ENCODE results near the gene THAP7.
"Not testable (repeated sequence)": the region's sequence is repeated elsewhere in the genome, so short reads cannot be mapped to it uniquely, and the experiment has no call there.

The THAP7 gene

DNA sequence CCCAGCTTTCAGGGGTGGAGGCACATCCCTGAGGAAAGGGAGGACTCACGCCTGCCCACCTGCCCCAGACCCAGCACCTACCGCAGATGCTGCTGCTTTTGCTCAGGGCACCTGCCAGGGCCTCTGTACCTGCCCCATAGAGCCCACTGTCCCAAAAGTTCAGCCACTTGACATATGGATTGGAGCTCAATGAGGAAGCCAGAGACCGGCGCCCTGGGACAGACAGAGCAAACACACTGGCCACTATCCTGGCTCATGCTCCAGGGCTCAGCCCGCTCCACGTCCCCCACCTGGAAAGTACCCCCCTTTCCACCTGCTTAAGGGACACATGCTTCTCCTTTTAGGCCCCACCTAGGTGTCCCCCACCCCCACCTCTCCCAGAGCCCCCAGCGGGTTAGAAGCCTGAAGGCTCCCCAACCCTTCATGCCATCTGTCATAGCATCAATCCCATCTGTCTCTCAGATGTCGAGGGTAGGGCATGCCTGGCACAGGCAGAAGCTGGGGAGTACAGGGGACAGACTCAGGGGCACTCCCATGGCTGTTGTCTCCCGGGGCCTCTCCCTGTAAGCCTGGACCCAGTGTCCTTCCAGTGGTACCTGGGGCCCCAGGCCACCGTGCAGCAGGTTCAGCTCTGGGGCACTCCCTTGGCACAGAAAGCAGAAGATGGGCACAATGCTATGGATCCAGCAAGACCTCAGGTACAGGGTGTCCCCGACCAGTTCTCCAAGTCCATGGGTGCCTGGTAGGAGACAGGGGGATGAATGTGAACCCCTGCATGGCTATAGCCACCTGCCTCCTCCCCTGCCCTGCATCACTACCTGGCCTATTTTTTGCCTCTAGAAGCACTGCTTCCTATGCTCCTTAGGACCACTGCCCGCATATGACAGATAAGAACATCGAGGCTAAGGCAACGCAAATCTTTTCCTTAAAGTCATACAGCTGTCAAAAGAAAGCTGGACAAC, 10.8 kb upstream of the THAP7 start:
- no peak for DNase-seq (ENCODE audit: low read depth in 3 of 3)

DNA sequence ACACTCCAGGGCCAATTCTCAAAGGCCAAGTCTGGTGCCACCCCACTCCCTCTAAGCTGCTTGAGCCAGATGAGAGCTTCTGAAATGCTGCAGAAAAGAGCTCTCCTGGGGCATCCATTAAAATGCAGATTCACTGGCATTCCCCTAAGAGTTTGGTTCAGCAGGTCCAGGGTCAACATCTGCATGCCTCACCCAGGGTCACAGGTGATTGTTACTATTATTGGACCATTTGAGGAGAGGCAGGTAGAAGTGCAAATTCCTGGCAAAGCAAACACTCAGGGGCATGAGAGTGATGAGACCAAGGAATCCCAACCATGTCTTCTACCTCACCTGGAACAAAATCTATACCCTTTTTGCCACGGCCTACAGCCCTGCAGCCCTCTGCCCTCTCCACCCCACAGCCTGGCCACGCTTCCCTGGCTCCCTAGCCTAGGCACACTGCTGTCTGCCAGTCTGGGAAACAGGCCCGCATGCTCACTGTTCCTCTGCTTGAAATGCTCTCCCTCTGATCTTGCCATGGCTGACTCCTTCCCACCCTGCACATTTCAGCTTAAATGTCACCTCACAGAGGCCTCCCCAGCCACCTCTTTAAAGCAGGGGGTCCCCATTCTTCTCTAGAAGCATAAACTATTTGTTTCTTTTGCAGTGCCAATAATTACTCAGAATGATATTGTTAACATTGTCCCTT, 8.7 kb upstream of the THAP7 start:
- no peak for DNase-seq (ENCODE audit: low read depth in 3 of 3)

DNA sequence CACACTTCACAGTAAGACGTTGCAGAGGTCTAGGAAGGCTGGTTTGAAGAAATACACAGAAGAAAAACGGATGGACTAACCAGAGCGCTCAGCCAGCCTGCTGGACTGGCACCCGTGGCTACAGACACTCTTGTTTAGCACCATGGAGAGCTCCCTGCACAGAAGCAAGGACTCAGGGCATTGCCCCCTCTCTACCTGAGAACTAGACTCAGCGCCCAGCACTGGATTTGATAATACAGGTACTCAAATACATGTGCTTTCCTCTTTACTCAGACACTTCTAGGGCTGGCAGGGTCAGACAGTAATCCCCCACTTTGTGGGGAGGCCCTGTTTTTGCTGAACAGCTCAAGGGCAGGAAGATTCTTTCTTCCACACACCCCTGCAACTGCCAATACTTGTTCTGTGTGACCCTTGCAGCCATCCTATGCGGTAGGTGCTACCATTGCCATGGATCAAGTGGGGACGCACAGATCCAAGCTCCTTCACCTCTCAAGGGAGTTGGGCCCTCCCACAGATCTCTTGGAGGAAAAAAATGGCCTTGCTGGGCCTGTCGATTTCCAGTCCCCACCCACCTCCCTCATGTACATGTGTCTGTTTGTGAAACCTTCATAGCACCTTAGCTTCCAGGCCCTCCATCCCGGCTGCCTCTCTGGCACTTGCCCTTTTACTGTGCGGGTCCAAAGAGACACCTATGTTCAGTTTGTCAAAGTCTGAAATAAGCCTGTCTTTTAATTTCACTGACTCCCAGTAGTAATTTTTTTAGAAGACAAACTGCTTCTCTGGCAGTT, 7.9 kb upstream of the THAP7 start:
- DNase-seq (ENCODE audit: low read depth in 3 of 3), result no peak

GRCh38 chr22:21009208-21009607, 7.3 kb upstream of the THAP7 start:
- DNase-seq (ENCODE audit: low read depth in 3 of 3), result not testable (repeated sequence)

DNA sequence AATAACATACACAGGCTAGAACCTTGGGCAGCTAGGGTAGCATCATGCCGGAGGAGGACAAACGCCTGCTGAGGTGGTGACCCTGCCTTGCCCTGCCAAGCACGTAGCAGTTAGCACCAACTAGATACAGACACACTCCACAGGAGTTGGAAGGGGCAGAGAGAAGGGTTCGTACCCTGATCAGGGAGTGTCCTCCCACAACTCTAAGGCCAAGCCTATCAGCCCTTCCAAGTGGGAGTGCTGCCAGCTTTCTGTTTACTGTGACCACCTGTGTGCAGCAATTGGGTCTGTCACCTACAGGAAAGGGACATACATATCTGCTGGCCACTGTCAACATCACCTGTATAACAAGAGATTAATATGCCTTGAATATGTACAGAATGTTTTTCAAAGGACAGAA, 1.9 kb upstream of the THAP7 start:
- no peak for DNase-seq (ENCODE audit: low read depth in 3 of 3)

GRCh38 chr22:21000987-21001600, 824 bp downstream of the THAP7 start:
- DNase-seq (ENCODE audit: low read depth in 3 of 3), result no peak

DNA sequence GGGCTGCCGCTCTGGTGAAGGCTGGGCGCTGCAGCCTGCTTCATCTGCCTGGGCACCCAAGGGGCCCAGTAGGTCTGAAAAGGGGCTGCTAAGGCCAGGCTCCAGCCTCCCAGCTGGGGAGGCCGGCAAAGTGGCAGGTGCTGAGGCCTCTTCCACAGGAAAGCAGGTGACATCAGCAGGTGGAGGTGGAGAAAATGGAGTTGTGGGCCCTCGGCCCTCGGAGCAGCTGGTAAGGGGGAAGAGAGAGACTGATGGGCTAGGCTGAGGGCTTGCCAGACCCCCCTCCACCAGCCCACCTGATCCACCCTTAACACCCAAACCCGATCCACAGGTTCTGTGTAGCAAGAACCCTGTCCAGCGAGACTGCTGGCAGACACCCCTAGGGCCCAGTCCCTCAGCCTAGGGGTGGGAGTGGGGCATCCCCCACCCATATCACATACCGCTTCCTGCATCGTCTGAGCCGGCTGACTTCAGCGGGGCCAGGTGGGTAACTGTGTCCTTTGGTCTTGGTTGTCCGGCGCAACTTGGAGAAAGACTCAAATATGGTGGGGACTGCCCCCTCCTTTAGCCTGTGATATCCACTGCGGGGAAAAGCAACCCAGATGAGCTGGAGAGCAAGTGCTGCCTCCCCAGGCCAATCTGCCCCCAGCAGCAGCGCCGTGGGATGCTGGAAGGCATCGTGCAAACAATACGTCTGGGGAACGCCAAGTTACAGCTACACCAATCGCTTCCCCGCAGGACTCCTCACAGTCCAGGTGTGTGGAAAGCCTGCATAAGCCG, 1.5 kb downstream of the THAP7 start:
- no peak for DNase-seq (ENCODE audit: low read depth in 3 of 3)

- no peak for DNase-seq (ENCODE audit: low read depth in 3 of 3)
Observed at GRCh38 chr22:20999350-21000206, 2.3 kb downstream of the THAP7 start.

DNA sequence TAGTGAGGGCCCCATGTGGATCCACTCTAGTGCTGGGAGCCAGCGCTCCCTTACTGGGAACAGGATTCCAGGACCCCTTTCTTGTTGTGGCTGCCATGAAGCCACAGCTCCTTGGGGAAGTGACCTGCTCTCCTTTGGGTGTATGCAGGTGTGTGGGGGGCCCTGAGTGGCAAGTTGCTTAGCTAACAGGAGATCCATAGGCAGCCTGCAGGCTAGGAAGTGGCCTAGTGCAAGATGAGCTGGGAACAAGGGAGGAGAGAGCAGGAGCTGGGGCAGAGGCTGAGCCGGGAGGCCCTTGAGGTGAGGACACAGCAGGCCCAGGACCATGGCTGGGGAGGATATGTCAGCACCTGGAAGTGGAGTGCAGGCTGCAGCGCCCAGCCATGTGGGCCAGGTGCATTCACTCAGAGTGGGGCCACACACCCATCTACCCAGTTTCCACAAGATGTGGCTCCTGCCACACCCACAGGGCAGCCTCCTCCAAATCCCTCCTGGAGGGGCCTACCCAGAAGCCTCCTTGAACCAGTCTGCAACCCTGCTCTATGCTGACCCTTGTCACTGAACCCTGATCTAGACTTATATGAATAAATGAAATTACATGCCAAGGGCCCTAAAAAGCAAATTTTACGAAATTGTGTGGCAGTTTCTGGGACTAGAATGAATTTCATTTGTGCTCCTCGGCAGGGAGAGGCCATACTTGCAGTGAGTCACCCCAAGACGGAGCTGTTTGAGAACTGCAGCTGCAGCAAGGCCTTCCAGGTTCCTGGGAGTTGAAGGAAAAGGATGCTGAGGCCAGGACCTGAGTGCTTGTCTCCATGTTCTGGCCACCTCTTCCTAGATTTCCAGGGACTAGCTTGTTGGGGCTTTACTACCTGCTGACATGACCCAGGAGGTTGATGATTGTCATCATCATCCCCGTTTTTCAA, 3.2 kb downstream of the THAP7 start:
- no peak for DNase-seq (ENCODE audit: low read depth in 3 of 3)

DNA sequence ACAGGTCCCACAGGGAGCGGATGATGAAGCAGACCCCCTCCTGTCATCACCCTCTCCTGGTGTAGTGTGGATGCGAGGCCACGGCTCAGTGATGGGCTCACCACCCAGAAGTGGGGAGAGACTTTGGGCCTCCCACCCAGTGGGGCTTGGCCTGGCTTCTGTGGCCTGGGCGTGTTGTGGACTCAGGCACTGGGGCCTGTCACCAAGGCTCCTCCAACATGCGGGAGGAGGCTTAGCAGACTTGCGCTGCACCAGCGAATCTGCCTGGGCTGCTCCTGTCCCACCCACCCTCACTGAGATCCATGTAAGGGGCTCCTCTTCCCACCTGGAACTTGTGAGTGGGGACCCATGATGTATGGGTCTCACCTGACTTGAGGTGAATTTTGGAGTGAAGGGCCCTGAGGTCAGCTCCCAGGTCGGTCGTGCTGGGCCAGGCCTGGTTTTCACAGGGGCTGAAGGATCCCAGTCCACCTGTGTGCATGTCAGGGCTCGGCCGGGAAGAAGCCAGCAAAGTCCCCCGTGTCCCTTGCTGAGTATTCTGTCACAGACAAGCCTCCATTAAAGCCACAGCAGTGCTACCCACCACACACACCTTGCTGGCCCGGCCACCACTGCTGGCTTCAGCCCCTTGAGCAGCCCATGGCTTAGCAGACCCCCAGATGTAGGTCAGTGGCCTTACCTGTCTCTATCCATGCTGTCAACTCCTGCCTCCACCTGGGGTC, 4.2 kb downstream of the THAP7 start:
- no peak for DNase-seq (ENCODE audit: low read depth in 3 of 3)

- DNase-seq (ENCODE audit: low read depth in 3 of 3), result no peak
Observed at GRCh38 chr22:20996598-20997535, 5.1 kb downstream of the THAP7 start.

GRCh38 chr22:20996031-20996410, 5.9 kb downstream of the THAP7 start:
- DNase-seq (ENCODE audit: low read depth in 3 of 3), result no peak

- DNase-seq (ENCODE audit: low read depth in 3 of 3), result no peak
Observed at GRCh38 chr22:20995329-20996030, 6.4 kb downstream of the THAP7 start.

DNA sequence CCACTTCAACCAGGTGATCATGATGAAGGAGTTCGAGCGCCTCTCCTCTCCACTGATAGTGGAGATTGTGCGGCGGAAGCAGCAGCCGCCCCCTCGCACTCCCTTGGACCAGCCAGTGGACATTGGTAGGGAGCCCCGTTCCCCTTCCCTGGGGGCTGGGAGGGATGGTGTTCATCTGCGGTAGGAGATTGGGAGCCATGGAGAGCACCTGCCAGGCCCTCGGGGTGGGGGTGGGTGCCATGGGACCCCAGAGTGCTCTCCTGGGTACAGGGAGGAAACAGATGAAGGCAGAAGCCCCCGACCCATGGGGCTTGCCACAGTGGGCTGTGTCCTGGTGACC, 7.0 kb downstream of the THAP7 start:
- DNase-seq (ENCODE audit: low read depth in 3 of 3), result no peak

DNA sequence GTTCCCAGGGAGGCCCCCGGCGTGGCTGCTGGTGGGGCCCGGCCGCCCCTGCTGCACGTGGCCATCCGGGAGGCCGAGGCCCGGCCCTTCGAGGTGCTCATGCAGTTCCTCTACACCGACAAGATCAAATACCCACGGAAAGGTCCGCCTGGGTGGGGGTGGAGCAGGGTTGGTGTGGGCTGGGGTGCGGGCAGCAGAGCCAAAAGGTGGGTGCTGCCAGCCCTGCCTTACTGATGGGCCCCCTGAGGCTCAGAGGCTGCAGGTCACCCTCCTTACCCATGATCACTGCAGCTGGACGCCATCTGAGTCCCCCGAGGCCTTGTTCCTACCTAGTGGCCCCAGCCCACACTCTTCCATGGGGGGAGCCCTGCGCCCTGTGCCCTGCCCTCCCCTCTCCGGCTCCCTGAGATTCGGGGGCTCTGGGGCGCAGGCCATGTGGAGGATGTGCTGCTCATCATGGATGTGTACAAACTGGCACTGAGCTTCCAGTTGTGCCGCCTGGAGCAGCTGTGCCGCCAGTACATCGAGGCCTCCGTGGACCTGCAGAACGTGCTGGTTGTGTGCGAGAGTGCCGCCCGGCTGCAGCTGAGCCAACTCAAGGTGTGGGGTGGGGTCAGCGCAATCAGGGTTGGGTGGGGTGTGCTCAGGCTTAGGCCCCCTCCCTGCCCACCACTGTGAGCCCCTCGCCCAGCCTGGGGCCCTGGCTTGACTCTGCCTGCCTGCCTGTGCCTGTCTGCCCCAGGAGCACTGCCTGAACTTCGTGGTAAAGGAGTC, 7.6 kb downstream of the THAP7 start:
- DNase-seq (ENCODE audit: low read depth in 3 of 3), result no peak
